ENCODE data around the gene NENF. TPM values are rescaled to one million over a fixed set of nuclear protein-coding genes. Genes with fewer than 3 reads are reported as not detected.

Gene NENF
- total RNA-seq, 1 experiment from 2014 or later = 72.4 TPM

DNA sequence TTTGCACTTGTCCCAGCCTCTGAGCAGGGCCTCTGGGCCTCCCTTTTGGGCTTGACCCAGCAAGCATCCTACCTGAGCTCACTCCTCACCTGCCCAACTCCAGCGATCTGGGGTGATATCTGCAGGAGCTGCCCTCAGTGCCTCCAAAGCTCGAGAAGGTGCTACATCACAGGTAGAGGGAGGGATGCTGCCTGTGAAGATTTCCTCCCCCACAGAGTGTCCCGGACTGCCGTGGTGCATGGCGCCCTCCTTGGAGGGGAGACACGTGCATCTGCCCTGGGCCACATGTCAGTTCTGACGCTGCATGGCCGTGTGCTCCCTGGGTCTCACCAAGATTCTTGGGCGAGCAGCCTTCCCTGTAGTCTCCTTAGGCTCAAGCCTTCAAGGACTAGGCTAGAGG, 27.7 kb downstream of the NENF start:
- Histone ChIP-seq H3K4me1 (ENCODE audit: control insufficient read depth, insufficient read depth, low read length) (no peaks in the 10 kb centered on the region), H3K4me3 (ENCODE audit: low read depth in 2 of 2, low read length in 2 of 2) (no peak overlapping the region), H3K27me3 (ENCODE audit: control insufficient read depth, insufficient read depth, low read length) (no peaks in the 10 kb centered on the region), H3K27ac (ENCODE audit: low read length) (no peak overlapping the region), H3K9me3 (ENCODE audit: control insufficient read depth, insufficient read depth, low read depth, low read length) (no peaks in the 10 kb centered on the region), H3K36me3 (ENCODE audit: control insufficient read depth, insufficient read depth, low read length) (no peaks in the 10 kb centered on the region)
- BruUV-seq (replicated peaks) = no TSS peak
- TF ChIP-seq, protein P1, sequence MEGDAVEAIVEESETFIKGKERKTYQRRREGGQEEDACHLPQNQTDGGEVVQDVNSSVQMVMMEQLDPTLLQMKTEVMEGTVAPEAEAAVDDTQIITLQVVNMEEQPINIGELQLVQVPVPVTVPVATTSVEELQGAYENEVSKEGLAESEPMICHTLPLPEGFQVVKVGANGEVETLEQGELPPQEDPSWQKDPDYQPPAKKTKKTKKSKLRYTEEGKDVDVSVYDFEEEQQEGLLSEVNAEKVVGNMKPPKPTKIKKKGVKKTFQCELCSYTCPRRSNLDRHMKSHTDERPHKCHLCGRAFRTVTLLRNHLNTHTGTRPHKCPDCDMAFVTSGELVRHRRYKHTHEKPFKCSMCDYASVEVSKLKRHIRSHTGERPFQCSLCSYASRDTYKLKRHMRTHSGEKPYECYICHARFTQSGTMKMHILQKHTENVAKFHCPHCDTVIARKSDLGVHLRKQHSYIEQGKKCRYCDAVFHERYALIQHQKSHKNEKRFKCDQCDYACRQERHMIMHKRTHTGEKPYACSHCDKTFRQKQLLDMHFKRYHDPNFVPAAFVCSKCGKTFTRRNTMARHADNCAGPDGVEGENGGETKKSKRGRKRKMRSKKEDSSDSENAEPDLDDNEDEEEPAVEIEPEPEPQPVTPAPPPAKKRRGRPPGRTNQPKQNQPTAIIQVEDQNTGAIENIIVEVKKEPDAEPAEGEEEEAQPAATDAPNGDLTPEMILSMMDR (IDR thresholded peaks at IDR 0.05) = no peak
- TF ChIP-seq POLR2AphosphoS5 (IDR thresholded peaks at IDR 0.05; ENCODE audit: low read depth, low read length) = no peak
- CTCF ChIA-PET = no interaction called here
- intact Hi-C loops (cut with micrococcal nuclease; ENCODE audit: unreplicated experiment) (no loop called here), in situ Hi-C loops (cut with HindIII; ENCODE audit: low pct_unique_long_range_greater_than_20kb, low sequenced_read_pairs) (no loop called here)
- DNase-seq (ENCODE audit: low read depth, low spot score) (no peak), ATAC-seq (no peak)
- POLR2A ChIA-PET = no interaction called here

DNA sequence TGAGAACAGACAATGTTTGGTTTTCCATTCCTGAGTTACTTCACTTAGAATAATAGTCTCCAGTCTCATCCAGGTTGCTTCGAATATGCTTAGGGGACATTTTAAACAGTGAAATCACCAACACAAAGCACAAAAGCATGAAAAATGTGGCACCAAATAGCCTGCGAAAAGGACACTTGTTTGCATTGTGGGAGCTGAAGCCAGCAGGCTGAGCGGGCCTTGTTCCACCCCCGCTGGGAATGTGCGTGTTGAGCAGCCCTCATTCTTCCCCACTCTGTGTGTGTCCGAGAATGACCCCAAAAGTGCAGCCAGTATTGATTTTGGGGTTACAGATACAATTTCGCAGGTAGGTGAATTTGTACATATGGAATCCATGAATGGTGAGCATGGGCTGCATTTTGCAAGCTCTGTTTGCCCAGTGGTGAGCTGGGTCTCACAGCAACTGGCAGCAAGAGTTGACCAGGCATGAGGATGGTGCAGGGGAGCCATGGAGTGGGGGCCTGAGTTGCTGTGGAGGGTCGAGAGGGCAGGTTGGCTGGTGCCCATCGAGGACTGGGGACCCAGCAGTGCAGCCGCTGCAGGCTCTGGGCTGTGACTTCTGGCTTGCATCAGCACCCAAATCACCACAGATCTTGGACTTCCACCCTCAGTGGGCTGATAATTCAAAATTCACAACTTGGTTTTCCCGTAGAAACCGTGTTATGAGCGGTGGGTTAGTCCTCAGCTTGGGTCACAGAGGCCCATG, 29.4 kb downstream of the NENF start:
- Histone ChIP-seq H3K36me3 (ENCODE audit: control insufficient read depth, insufficient read depth, low read length) (no peaks in the 10 kb centered on the region), H3K27ac (ENCODE audit: low read length) (no peak overlapping the region), H3K27me3 (ENCODE audit: control insufficient read depth, insufficient read depth, low read length) (no peaks in the 10 kb centered on the region), H3K4me1 (ENCODE audit: control insufficient read depth, insufficient read depth, low read length) (no peaks in the 10 kb centered on the region; the same call in 1 of the 2 replicates), H3K9me3 (ENCODE audit: control insufficient read depth, insufficient read depth, low read depth, low read length) (no peaks in the 10 kb centered on the region), H3K4me3 (ENCODE audit: low read depth in 2 of 2, low read length in 2 of 2) (no peak overlapping the region)
- intact Hi-C loops (cut with micrococcal nuclease; ENCODE audit: unreplicated experiment) = no loop called here
- TF ChIP-seq TCF7L2 (IDR thresholded peaks at IDR 0.05; ENCODE audit: low read depth, low read length) = no peak
- TF ChIP-seq POLR2AphosphoS5 (IDR thresholded peaks at IDR 0.05; ENCODE audit: low read depth, low read length) = no peak
- TF ChIP-seq, protein P1 (IDR thresholded peaks at IDR 0.05) = no peak
- no peak for TF ChIP-seq SIN3A (IDR thresholded peaks at IDR 0.05; ENCODE audit: borderline replicate concordance, insufficient read depth, low read depth, low read length)
- TF ChIP-seq, protein P2, sequence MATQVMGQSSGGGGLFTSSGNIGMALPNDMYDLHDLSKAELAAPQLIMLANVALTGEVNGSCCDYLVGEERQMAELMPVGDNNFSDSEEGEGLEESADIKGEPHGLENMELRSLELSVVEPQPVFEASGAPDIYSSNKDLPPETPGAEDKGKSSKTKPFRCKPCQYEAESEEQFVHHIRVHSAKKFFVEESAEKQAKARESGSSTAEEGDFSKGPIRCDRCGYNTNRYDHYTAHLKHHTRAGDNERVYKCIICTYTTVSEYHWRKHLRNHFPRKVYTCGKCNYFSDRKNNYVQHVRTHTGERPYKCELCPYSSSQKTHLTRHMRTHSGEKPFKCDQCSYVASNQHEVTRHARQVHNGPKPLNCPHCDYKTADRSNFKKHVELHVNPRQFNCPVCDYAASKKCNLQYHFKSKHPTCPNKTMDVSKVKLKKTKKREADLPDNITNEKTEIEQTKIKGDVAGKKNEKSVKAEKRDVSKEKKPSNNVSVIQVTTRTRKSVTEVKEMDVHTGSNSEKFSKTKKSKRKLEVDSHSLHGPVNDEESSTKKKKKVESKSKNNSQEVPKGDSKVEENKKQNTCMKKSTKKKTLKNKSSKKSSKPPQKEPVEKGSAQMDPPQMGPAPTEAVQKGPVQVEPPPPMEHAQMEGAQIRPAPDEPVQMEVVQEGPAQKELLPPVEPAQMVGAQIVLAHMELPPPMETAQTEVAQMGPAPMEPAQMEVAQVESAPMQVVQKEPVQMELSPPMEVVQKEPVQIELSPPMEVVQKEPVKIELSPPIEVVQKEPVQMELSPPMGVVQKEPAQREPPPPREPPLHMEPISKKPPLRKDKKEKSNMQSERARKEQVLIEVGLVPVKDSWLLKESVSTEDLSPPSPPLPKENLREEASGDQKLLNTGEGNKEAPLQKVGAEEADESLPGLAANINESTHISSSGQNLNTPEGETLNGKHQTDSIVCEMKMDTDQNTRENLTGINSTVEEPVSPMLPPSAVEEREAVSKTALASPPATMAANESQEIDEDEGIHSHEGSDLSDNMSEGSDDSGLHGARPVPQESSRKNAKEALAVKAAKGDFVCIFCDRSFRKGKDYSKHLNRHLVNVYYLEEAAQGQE (IDR thresholded peaks at IDR 0.05; ENCODE audit: insufficient read depth in 1 of 2, low read depth in 2 of 2, low read length in 1 of 2) = no peak
- POLR2A ChIA-PET = no interaction called here
- in situ Hi-C loops (cut with HindIII; ENCODE audit: low pct_unique_long_range_greater_than_20kb, low sequenced_read_pairs) = no loop called here
- no peak for DNase-seq (ENCODE audit: low read depth, low spot score)
- no TSS peak for BruUV-seq (replicated peaks)
- ATAC-seq = no peak
- CTCF ChIA-PET = no interaction called here
